Choroid plexus epithelial cell (primary cell): ENCODE data around the gene STARD5.

ENCODE experiments used
- DNase-seq: peaks from one replicate; pipeline ENCODE4 v3.0.0-alpha.2; 2010; ENCODE audit warnings: low read depth
- H3K4me3 ChIP-seq: 2 replicates; pipeline ENCODE4 v1.5.1; 2011; ENCODE audit warnings: low read depth, mild to moderate bottlenecking, control low read depth, low read length, moderate library complexity
- CTCF ChIP-seq: conservative IDR thresholded peaks from 2 replicates; pipeline ENCODE4 v1.5.1; 2011; ENCODE audit warnings: low read depth, mild to moderate bottlenecking, control low read depth, inconsistent platforms, low read length, moderate library complexity

Gene STARD5

GRCh38 chr15:81280696-81281455, 43.1 kb downstream of the STARD5 start:
- DNase-seq, result no peak
- TF ChIP-seq CTCF, result no peak
- no peak overlapping the region for H3K4me3 ChIP-seq

GRCh38 chr15:81279621-81280485, 44.1 kb downstream of the STARD5 start:
- TF ChIP-seq CTCF, result no peak
- DNase-seq, result peak; percentile 86
- no peak overlapping the region for H3K4me3 ChIP-seq

- no peak for DNase-seq
- no peak overlapping the region for H3K4me3 ChIP-seq
- TF ChIP-seq CTCF, result no peak
Observed at GRCh38 chr15:81278306-81279029, 45.5 kb downstream of the STARD5 start.

- no peak overlapping the region for H3K4me3 ChIP-seq
- DNase-seq, result no peak
- TF ChIP-seq CTCF, result no peak
Observed at GRCh38 chr15:81277851-81278250, 46.1 kb downstream of the STARD5 start.

- H3K4me3 ChIP-seq, result no peak overlapping the region
- no peak for DNase-seq
- TF ChIP-seq CTCF, result no peak
Observed at GRCh38 chr15:81276967-81277366, 47.0 kb downstream of the STARD5 start.

- no peak for TF ChIP-seq CTCF
- H3K4me3 ChIP-seq, result no peak overlapping the region
- DNase-seq, result no peak
Observed at GRCh38 chr15:81275711-81276392, 48.1 kb downstream of the STARD5 start.
